Measurements from ENCODE around the gene HSPA8. TPM values are rescaled to one million over a fixed set of nuclear protein-coding genes. Genes with fewer than 3 reads are reported as not detected.

Gene HSPA8
- total and polyA plus RNA-seq, 10 of the 15 experiments (the other 5 are each of a cell fraction or from before 2014, with no cell fraction given): 1,190 to 3,205 (median 2,045) TPM

GRCh38 chr11:123062158-123062891 lies 389 bp upstream of the HSPA8 start (continued):
- TF ChIP-seq, protein P1, sequence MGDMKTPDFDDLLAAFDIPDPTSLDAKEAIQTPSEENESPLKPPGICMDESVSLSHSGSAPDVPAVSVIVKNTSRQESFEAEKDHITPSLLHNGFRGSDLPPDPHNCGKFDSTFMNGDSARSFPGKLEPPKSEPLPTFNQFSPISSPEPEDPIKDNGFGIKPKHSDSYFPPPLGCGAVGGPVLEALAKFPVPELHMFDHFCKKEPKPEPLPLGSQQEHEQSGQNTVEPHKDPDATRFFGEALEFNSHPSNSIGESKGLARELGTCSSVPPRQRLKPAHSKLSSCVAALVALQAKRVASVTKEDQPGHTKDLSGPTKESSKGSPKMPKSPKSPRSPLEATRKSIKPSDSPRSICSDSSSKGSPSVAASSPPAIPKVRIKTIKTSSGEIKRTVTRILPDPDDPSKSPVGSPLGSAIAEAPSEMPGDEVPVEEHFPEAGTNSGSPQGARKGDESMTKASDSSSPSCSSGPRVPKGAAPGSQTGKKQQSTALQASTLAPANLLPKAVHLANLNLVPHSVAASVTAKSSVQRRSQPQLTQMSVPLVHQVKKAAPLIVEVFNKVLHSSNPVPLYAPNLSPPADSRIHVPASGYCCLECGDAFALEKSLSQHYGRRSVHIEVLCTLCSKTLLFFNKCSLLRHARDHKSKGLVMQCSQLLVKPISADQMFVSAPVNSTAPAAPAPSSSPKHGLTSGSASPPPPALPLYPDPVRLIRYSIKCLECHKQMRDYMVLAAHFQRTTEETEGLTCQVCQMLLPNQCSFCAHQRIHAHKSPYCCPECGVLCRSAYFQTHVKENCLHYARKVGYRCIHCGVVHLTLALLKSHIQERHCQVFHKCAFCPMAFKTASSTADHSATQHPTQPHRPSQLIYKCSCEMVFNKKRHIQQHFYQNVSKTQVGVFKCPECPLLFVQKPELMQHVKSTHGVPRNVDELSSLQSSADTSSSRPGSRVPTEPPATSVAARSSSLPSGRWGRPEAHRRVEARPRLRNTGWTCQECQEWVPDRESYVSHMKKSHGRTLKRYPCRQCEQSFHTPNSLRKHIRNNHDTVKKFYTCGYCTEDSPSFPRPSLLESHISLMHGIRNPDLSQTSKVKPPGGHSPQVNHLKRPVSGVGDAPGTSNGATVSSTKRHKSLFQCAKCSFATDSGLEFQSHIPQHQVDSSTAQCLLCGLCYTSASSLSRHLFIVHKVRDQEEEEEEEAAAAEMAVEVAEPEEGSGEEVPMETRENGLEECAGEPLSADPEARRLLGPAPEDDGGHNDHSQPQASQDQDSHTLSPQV (IDR thresholded peaks at IDR 0.05): no peak
- no peak for TF ChIP-seq HCFC1 (IDR thresholded peaks at IDR 0.05; ENCODE audit: low read length)
- 0 out of 2 replicates have a peak, but pooled peaks have one; percentile 3 for TF ChIP-seq IRF4 (IDR thresholded peaks at IDR 0.05; ENCODE audit: low read depth, low read length)
- peak; percentile 71; the same call in 1 of the 2 replicates for TF ChIP-seq NFYB (IDR thresholded peaks at IDR 0.05; ENCODE audit: insufficient read depth, low read depth, low read length)
- no peak for TF ChIP-seq JUNB (IDR thresholded peaks at IDR 0.05)
- TF ChIP-seq STAT1 (conservative IDR thresholded peaks at IDR 0.05): peak; percentile 49; the same call in 1 of the 2 replicates
- TF ChIP-seq RUNX3 (IDR thresholded peaks at IDR 0.05; ENCODE audit: low read length): peak; percentile 77
- peak; percentile 85; the same call in 1 of the 2 replicates for TF ChIP-seq TAF1 (IDR thresholded peaks at IDR 0.05; ENCODE audit: borderline replicate concordance, low read depth, low read length)
- TF ChIP-seq, protein P2, sequence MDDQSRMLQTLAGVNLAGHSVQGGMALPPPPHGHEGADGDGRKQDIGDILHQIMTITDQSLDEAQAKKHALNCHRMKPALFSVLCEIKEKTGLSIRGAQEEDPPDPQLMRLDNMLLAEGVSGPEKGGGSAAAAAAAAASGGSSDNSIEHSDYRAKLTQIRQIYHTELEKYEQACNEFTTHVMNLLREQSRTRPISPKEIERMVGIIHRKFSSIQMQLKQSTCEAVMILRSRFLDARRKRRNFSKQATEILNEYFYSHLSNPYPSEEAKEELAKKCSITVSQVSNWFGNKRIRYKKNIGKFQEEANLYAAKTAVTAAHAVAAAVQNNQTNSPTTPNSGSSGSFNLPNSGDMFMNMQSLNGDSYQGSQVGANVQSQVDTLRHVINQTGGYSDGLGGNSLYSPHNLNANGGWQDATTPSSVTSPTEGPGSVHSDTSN (IDR thresholded peaks at IDR 0.05; ENCODE audit: insufficient replicate concordance, low read depth, low read length): peak; percentile 34
- TF ChIP-seq PKNOX1 (IDR thresholded peaks at IDR 0.05): peak; percentile 91
- TF ChIP-seq NRF1 (conservative IDR thresholded peaks at IDR 0.05; ENCODE audit: low read depth, low read length): peak; percentile 86
- peak; percentile 6; the same call in 1 of the 2 replicates for TF ChIP-seq RELB (IDR thresholded peaks at IDR 0.05; ENCODE audit: low read depth)
- peak; percentile 63; the same call in 1 of the 2 replicates for TF ChIP-seq ZBTB40 (IDR thresholded peaks at IDR 0.05; ENCODE audit: borderline replicate concordance)

Data from GM12878 (cell line).